ENCODE results near the gene RHEX. TPM values are rescaled to one million over a fixed set of nuclear protein-coding genes. Genes with fewer than 3 reads are reported as not detected.

Gene RHEX
- polyA plus RNA-seq, 1 of the 3 experiments (the other 2 are of a cell fraction), result not detected

GRCh38 chr1:206081856-206082255 is 28.9 kb downstream of the RHEX start:
- ChIA-PET POLR2A (no interaction called here), CTCF (interaction anchor here (1.0 to 3.6 kb wide), 5 partner anchors 11 to 51 kb away, joined by 3 to 16 read pairs (median 4); no protein-coding TSS in a partner anchor)
- Histone ChIP-seq H4K20me1 (ENCODE audit: insufficient read depth) (no peaks in the 10 kb centered on the region), H3K4me3 (ENCODE audit: low read depth in 2 of 2, low read length in 1 of 2) (no peak overlapping the region), H3K9ac (no peak overlapping the region), H3K27me3 (ENCODE audit: insufficient read depth) (peaks cover 20% of the 10 kb centered on the region; the same call in 1 of the 2 replicates), H3K79me2 (ENCODE audit: insufficient read depth) (no peaks in the 10 kb centered on the region), H3K9me2 (no peaks in the 10 kb centered on the region), H3K27ac (ENCODE audit: low read depth in 2 of 2, low read length in 1 of 2) (no peak overlapping the region), H3K36me3 (replicated peaks in 1 of 2; ENCODE audit: control insufficient read depth in 1 of 2, insufficient read depth in 2 of 2, low read length in 1 of 2) (no peaks in the 10 kb centered on the region), H3K9me3 (no peaks in the 10 kb centered on the region), H3K4me1 (ENCODE audit: control insufficient read depth in 1 of 2, insufficient read depth in 2 of 2, low read depth in 1 of 2, low read length in 1 of 2) (peaks cover 0 to 7% of the 10 kb centered on the region in 2 experiments; a peak in 2 of 4 replicates), H2AFZ (ENCODE audit: low read depth) (no peak overlapping the region), H3K4me2 (no peak overlapping the region), H3F3A (replicated peaks; ENCODE audit: insufficient read depth) (no peaks in the 10 kb centered on the region)
- no peak for TF ChIP-seq SIN3A (IDR thresholded peaks at IDR 0.05; ENCODE audit: borderline replicate concordance, low read depth, low read length)
- TF ChIP-seq SMC3 (IDR thresholded peaks at IDR 0.05; ENCODE audit: low read depth, low read length), result no peak
- no peak for TF ChIP-seq YY1 (IDR thresholded peaks at IDR 0.05; ENCODE audit: low read depth)
- TF ChIP-seq, protein P1, sequence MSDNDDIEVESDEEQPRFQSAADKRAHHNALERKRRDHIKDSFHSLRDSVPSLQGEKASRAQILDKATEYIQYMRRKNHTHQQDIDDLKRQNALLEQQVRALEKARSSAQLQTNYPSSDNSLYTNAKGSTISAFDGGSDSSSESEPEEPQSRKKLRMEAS (IDR thresholded peaks at IDR 0.05; ENCODE audit: low read depth), result no peak
- TF ChIP-seq EZH2phosphoT487 (IDR thresholded peaks at IDR 0.05; ENCODE audit: borderline replicate concordance, low read depth), result no peak
- no peak for TF ChIP-seq NFIC (IDR thresholded peaks at IDR 0.05; ENCODE audit: borderline replicate concordance)
- no peak for TF ChIP-seq RCOR1 (IDR thresholded peaks at IDR 0.05; ENCODE audit: low read length)
- TF ChIP-seq CHD2 (IDR thresholded peaks at IDR 0.05; ENCODE audit: low read length, partially characterized antibody), result no peak
- TF ChIP-seq EP300 (IDR thresholded peaks at IDR 0.05; ENCODE audit: borderline replicate concordance in 1 of 2, low read depth in 1 of 2, low read length in 1 of 2), result no peak
- TF ChIP-seq GABPA (IDR thresholded peaks at IDR 0.05; ENCODE audit: low read depth), result no peak
- no peak for TF ChIP-seq TAF1 (IDR thresholded peaks at IDR 0.05; ENCODE audit: borderline replicate concordance, low read depth, low read length)
- TF ChIP-seq RFX5 (IDR thresholded peaks at IDR 0.05; ENCODE audit: low read length), result no peak
- TF ChIP-seq FOXJ3 (CRISPR knock-in tag; IDR thresholded peaks at IDR 0.05), result no peak
- no peak for TF ChIP-seq CTCF (IDR thresholded peaks at IDR 0.05)
- 83% methylated on average over 5 of the region's 5 CpGs for WGBS (ENCODE audit: low lambda C conversion rate)
- no peak for DNase-seq

DNA sequence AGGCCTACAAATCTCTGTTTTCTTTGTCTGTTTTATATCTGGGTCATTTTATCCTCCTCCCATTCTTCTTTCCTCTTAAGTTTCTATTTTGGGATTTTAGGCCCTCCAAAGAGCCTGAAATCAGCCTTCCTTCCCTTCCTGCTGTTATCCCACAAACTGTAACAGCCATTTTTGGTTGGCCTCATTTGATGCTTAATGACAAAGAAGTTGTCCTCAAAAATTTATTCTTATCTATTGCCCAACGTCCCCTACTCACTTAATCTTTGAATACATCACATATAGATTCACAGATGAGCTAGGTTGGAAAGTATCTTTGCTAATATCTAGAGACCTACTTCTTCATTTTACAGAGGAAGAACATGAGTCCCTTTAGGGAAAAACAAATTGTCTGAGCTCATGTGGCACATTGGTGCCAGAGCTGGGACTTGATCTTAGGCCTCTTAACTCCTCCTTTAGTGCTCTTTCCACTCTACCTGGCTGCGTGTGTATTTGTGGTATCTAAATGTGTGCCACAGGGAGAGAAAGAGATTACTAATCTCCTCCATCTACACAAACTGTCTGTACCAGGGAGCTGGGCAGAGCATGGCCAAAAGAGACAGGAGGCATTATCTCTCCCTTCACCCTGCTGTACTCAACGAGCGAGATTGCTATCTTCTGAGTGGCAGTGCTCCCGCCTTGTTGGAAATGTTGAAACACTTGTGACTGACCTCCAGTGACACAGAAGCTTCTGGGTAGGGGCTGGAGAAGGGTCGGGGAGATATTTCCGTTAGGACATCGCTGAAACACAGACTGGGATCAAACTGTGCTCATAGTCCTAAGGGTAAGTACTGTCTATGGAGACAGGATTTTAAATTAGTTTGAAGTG is 30.1 kb downstream of the RHEX start:
- no peaks in the 10 kb centered on the region for H3K79me2 ChIP-seq (ENCODE audit: insufficient read depth)
- no peak for DNase-seq
- TF ChIP-seq TCF12 (IDR thresholded peaks at IDR 0.05) (no peak), GATA2 (CRISPR knock-in tag; IDR thresholded peaks at IDR 0.05) (peak; percentile 88)
- no peaks in the 10 kb centered on the region for H4K20me1 ChIP-seq (ENCODE audit: insufficient read depth)
- H2AFZ ChIP-seq (ENCODE audit: low read depth), result no peak overlapping the region
- H3K9ac ChIP-seq, result no peak overlapping the region
- H3K9me3 ChIP-seq, result no peaks in the 10 kb centered on the region
- peaks cover 20% of the 10 kb centered on the region; the same call in 1 of the 2 replicates for H3K27me3 ChIP-seq (ENCODE audit: insufficient read depth)
- no peak overlapping the region for H3K4me2 ChIP-seq
- CTCF ChIA-PET, result interaction anchor here (1.0 to 3.6 kb wide), 5 partner anchors 9 to 53 kb away, joined by 3 to 16 read pairs (median 4); no protein-coding TSS in a partner anchor
- no peak overlapping the region for H3K27ac ChIP-seq (ENCODE audit: low read depth in 2 of 2, low read length in 1 of 2)
- POLR2A ChIA-PET, result no interaction called here
- H3F3A ChIP-seq (replicated peaks; ENCODE audit: insufficient read depth), result no peaks in the 10 kb centered on the region
- no peaks in the 10 kb centered on the region for H3K36me3 ChIP-seq (replicated peaks in 1 of 2; ENCODE audit: control insufficient read depth in 1 of 2, insufficient read depth in 2 of 2, low read length in 1 of 2)
- WGBS (ENCODE audit: low lambda C conversion rate), result 69% methylated on average over 8 of the region's 8 CpGs
- peaks cover 0 to 7% of the 10 kb centered on the region in 2 experiments; a peak in 2 of 4 replicates for H3K4me1 ChIP-seq (ENCODE audit: control insufficient read depth in 1 of 2, insufficient read depth in 2 of 2, low read depth in 1 of 2, low read length in 1 of 2)
- no peak overlapping the region for H3K4me3 ChIP-seq (ENCODE audit: low read depth in 2 of 2, low read length in 1 of 2)
- H3K9me2 ChIP-seq, result no peaks in the 10 kb centered on the region

Measured in SK-N-SH (cell line).